Measurements from ENCODE around the gene ARHGEF40.

DNA sequence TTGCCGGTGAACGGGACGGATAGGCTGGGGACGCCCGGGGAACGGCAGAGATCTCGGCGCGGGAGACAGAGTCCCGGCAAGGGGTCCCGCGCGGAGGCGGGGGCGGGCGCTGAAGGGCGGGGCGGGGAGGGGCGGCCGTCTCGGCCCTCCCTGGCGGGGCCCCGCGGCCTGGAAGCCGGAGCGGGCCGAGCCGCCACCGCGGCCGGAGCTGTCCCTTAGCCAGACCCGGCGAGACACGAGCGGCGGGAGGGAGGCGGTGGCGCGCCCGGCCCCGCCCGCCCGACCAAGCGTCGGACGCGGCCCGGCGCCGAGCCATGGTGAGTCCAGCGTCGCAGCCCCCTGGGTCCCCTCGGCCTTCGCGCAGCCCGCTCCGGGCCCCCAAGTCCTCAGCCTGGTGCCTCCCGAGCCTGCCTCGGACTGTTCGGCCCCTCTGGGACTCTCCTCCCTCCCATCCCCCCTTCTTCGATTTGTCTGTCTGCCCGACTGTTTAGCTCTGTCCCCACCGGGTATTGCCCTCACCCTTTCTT lies at the start of gene ARHGEF40:
- TF ChIP-seq SUZ12 (IDR thresholded peaks at IDR 0.05) = no peak
- no peak for TF ChIP-seq ELF4 (IDR thresholded peaks at IDR 0.05)
- TF ChIP-seq FOXA1 (IDR thresholded peaks at IDR 0.05) = no peak
- TF ChIP-seq TARDBP (IDR thresholded peaks at IDR 0.05) = no peak
- TF ChIP-seq FOXM1 (IDR thresholded peaks at IDR 0.05; ENCODE audit: borderline replicate concordance) = no peak
- TF ChIP-seq FOXK2 (IDR thresholded peaks at IDR 0.05) = no peak
- no peak for TF ChIP-seq SP1 (IDR thresholded peaks at IDR 0.05)
- TF ChIP-seq NFRKB (IDR thresholded peaks at IDR 0.05) = no peak
- TF ChIP-seq HDGF (IDR thresholded peaks at IDR 0.05; ENCODE audit: borderline replicate concordance) = no peak
- no peak for TF ChIP-seq BHLHE40 (IDR thresholded peaks at IDR 0.05; ENCODE audit: borderline replicate concordance)
- TF ChIP-seq LEF1 (IDR thresholded peaks at IDR 0.05; ENCODE audit: borderline replicate concordance) = no peak
- no peak for TF ChIP-seq CTBP1 (IDR thresholded peaks at IDR 0.05; ENCODE audit: borderline replicate concordance)
- TF ChIP-seq, protein P1, sequence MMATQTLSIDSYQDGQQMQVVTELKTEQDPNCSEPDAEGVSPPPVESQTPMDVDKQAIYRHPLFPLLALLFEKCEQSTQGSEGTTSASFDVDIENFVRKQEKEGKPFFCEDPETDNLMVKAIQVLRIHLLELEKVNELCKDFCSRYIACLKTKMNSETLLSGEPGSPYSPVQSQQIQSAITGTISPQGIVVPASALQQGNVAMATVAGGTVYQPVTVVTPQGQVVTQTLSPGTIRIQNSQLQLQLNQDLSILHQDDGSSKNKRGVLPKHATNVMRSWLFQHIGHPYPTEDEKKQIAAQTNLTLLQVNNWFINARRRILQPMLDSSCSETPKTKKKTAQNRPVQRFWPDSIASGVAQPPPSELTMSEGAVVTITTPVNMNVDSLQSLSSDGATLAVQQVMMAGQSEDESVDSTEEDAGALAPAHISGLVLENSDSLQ (IDR thresholded peaks at IDR 0.05) = no peak
- TF ChIP-seq ZNF384 (IDR thresholded peaks at IDR 0.05) = no peak
